ENCODE measurements around the gene SEL1L.
"Not testable (repeated sequence)": the region's sequence is repeated elsewhere in the genome, so short reads cannot be mapped to it uniquely, and the experiment has no call there.

Gene SEL1L

GRCh38 chr14:81440041-81440440, 93.6 kb downstream of the SEL1L start:
- no peak for DNase-seq

- DNase-seq, result no peak
These were observed 96.4 kb downstream of the SEL1L start for GRCh38 chr14:81437244-81437643.

GRCh38 chr14:81436296-81437138, 97.1 kb downstream of the SEL1L start:
- peak; percentile 57 for DNase-seq

- DNase-seq, result peak; percentile 19
These were observed 98.0 kb downstream of the SEL1L start for GRCh38 chr14:81435391-81436295.

DNA sequence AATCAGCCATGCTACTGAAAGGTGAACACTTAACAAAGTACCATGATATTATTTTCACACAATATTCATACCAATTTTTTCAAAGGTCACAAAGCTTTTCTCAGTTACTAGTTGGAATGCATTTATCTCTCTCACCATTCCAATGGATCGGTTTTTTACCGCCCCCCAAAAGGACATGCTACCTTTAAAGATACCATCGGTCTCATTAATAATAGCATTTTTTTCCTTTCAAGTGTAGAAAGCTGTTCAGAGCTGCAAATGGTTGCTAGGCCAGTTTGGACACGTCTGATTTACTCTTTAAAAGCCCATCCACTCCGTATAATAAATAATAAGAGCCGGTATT, 98.6 kb downstream of the SEL1L start:
- no peak for DNase-seq

GRCh38 chr14:81434230-81434629, 99.4 kb downstream of the SEL1L start:
- no peak for DNase-seq

GRCh38 chr14:81433378-81433777, 100.3 kb downstream of the SEL1L start:
- no peak for DNase-seq

- no peak for DNase-seq
These were observed 101.4 kb downstream of the SEL1L start for GRCh38 chr14:81432219-81432661.

GRCh38 chr14:81430235-81430634, 103.4 kb downstream of the SEL1L start:
- no peak for DNase-seq

GRCh38 chr14:81429749-81430148, 103.9 kb downstream of the SEL1L start:
- DNase-seq, result not testable (repeated sequence)

DNA sequence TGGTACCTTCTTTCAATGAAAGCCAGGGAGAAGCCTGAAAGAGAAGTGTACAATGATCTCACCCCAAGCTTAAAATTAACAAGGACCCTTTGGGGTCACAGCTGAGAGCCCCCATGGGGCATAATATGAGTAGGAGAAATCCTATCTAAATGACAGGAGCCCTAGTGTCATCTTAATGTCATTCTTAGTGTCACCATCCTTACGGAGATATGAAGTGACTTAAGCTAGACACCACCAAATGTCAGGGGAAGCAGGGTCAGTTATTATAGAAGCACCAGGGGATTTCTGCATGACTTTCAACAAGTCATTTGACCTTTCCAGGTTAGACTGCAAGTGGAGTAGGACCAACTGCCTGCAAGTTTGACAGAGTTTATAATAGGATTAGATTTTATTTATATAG, 104.6 kb downstream of the SEL1L start:
- no peak for DNase-seq

GRCh38 chr14:81427348-81428058, 106.2 kb downstream of the SEL1L start:
- no peak for DNase-seq

DNA sequence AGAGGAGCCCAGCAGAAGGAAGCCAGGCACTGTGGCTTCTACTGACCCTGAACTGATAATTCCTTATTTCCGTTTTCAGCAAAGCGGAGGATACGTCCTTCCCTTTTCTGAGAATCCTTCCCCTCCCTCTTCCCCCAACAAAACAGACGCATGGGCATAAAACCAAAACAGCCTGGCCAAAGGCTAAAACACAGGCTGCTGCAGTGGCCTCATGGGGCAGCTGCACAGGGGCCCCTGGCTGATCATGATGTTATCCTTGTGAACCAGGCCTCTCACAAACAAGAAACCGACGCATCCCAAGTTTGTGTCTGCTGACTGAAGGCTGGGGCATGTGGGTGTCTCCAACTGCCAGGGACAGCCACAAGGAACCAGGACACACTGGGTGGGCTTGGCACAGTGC, 110.1 kb downstream of the SEL1L start:
- no peak for DNase-seq
